DOHH2 (cell line): ENCODE data around the gene IGF2BP2.

Experiments used
- H3F3A ChIP-seq: fragments of 200-600 bp; sonication (generic), shearing (Covaris generic); 2 replicates; pipeline ENCODE4 v1.6.0; 2016; ENCODE audit warnings: antibody characterized with exemption, mild to moderate bottlenecking; ENCODE audit not compliant: control insufficient read depth, insufficient read depth
- H3K27ac ChIP-seq: fragments of 200-600 bp; sonication (generic); 2 replicates; pipeline ENCODE4 v1.5.1; 2014; ENCODE audit warnings: low read depth, mild to moderate bottlenecking, low read length, moderate library complexity
- H3K27me3 ChIP-seq: fragments of 200-600 bp; sonication (generic); 2 replicates; pipeline ENCODE4 v1.6.1; 2014; ENCODE audit warnings: mild to moderate bottlenecking, low read length, mixed read lengths; ENCODE audit not compliant: control insufficient read depth
- H3K36me3 ChIP-seq: fragments of 200-600 bp; sonication (generic); 2 replicates; pipeline ENCODE4 v1.6.1; 2014; ENCODE audit warnings: mild to moderate bottlenecking, low read length, moderate library complexity, mixed read lengths; ENCODE audit not compliant: control insufficient read depth
- H3K4me1 ChIP-seq: fragments of 200-600 bp; sonication (generic); 2 replicates; pipeline ENCODE4 v1.6.1; 2014; ENCODE audit warnings: mild to moderate bottlenecking, low read length, mixed read lengths; ENCODE audit not compliant: control insufficient read depth
- H3K4me2 ChIP-seq: fragments of 200-600 bp; sonication (generic); 2 replicates; pipeline ENCODE4 v1.6.0; 2014; ENCODE audit warnings: mild to moderate bottlenecking, low read length, moderate library complexity
- H3K4me3 ChIP-seq: fragments of 200-600 bp; sonication (generic); 2 replicates; pipeline ENCODE4 v1.5.1; 2014; ENCODE audit warnings: mild to moderate bottlenecking, low read length, mixed read lengths
- H3K79me2 ChIP-seq: fragments of 200-600 bp; sonication (generic); 2 replicates; pipeline ENCODE4 v1.6.1; 2014; ENCODE audit warnings: mild to moderate bottlenecking, low read length, mixed read lengths; ENCODE audit not compliant: control insufficient read depth
- H3K9me2 ChIP-seq: fragments of 200-600 bp; sonication (generic); replicated peaks from 2 replicates; pipeline ENCODE4 v1.6.1; 2014; ENCODE audit warnings: mild to moderate bottlenecking, low read length, mixed read lengths; ENCODE audit not compliant: control insufficient read depth
- H3K9me3 ChIP-seq: fragments of 200-600 bp; sonication (generic); 2 replicates; pipeline ENCODE4 v1.6.1; 2014; ENCODE audit warnings: antibody characterized with exemption, low read length, mixed read lengths; ENCODE audit not compliant: control insufficient read depth, insufficient read depth
- H4K20me1 ChIP-seq: fragments of 200-600 bp; sonication (generic); 2 replicates; pipeline ENCODE4 v1.6.0; 2014; ENCODE audit warnings: low read depth, mild to moderate bottlenecking, antibody characterized with exemption, low read length, moderate library complexity; ENCODE audit not compliant: control insufficient read depth, insufficient read depth
- CTCF ChIP-seq: fragments of 200-600 bp; sonication (generic); IDR thresholded peaks from one replicate; pipeline ENCODE4 v1.5.1; 2014; ENCODE audit warnings: antibody characterized with exemption, mild to moderate bottlenecking, low read depth, low read length; ENCODE audit not compliant: poor library complexity, severe bottlenecking
- EZH2phosphoT487 ChIP-seq: fragments of 200-600 bp; sonication (generic); IDR thresholded peaks from 2 replicates; pipeline ENCODE4 v1.6.1; 2017; ENCODE audit warnings: borderline replicate concordance, mild to moderate bottlenecking, antibody characterized with exemption, low read length, moderate library complexity, mixed read lengths

Gene IGF2BP2

DNA sequence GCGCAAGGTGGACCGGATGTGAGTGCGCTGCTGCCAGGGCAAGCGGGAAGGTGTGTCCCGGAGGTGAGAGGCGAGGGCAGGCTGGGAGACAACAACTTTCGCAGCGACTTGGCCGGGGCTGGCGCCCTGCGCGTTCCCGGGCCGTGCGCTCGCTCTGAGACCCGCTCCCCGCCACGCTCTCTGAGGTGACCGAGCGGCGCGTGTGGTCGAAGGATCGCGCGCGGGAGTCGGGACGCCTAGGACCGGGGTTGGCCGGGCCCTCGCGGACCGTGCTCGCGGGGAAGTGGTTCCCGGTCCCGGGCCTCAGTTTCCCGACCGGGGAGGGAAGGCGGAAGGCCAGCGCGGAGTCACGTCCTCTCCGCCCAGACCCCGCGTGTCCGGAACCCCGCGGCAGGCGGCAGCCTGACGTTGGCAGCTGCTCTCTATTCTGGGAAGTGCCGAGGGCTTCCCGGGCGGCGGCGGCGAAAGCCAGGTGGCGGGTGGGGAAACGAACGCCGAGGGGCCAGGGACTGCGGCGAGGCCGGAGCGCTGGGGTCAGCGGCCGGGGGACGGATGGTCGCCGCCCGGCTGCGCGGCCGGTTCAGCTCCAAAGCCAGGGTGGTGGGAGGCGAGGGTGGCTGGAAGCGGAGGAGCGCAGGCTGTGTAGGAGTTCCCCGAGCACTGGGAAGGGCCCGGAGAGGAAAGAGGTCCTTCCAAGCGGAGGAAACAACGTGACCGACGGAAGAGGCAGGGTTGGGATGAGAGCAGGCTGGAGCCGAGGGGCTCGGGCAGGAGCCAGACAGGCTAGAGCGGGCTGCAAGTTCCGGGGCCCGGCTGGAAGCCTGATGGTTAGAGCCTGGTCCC, 1.0 kb upstream of the IGF2BP2 start:
- Histone ChIP-seq H3F3A (no peaks in the 10 kb centered on the region), H4K20me1 (no peaks in the 10 kb centered on the region), H3K27ac (no peak overlapping the region), H3K4me3 (no peak overlapping the region; the same call in 1 of the 2 replicates), H3K27me3 (peaks cover 77% of the 10 kb centered on the region), H3K4me2 (peak overlapping the region; percentile 43; the same call in 1 of the 2 replicates), H3K9me3 (no peaks in the 10 kb centered on the region), H3K36me3 (no peaks in the 10 kb centered on the region), H3K4me1 (no peaks in the 10 kb centered on the region; the same call in 1 of the 2 replicates), H3K9me2 (no peaks in the 10 kb centered on the region), H3K79me2 (no peaks in the 10 kb centered on the region)
- TF ChIP-seq EZH2phosphoT487 (no peak), CTCF (no peak)

- Histone ChIP-seq H3F3A (no peaks in the 10 kb centered on the region), H3K36me3 (no peaks in the 10 kb centered on the region), H3K4me2 (peak overlapping the region; percentile 58), H4K20me1 (no peaks in the 10 kb centered on the region), H3K9me2 (no peaks in the 10 kb centered on the region), H3K27me3 (peaks cover 75% of the 10 kb centered on the region), H3K9me3 (no peaks in the 10 kb centered on the region), H3K4me3 (peak overlapping the region; percentile 41; the same call in 1 of the 2 replicates), H3K27ac (no peak overlapping the region), H3K4me1 (no peaks in the 10 kb centered on the region; the same call in 1 of the 2 replicates), H3K79me2 (no peaks in the 10 kb centered on the region)
- TF ChIP-seq CTCF = no peak
- TF ChIP-seq EZH2phosphoT487 = peak; percentile 68; the same call in 1 of the 2 replicates
Observed at GRCh38 chr3:185824051-185825005, 514 bp downstream of the IGF2BP2 start.

- Histone ChIP-seq H3F3A (no peaks in the 10 kb centered on the region), H3K4me1 (no peaks in the 10 kb centered on the region; the same call in 1 of the 2 replicates), H3K36me3 (no peaks in the 10 kb centered on the region), H3K4me3 (no peak overlapping the region), H3K27me3 (peaks cover 71% of the 10 kb centered on the region), H3K4me2 (no peak overlapping the region; the same call in 1 of the 2 replicates), H4K20me1 (no peaks in the 10 kb centered on the region), H3K9me3 (no peaks in the 10 kb centered on the region), H3K79me2 (no peaks in the 10 kb centered on the region), H3K27ac (no peak overlapping the region), H3K9me2 (no peaks in the 10 kb centered on the region)
- TF ChIP-seq EZH2phosphoT487 (peak; percentile 86), CTCF (no peak)
Observed at GRCh38 chr3:185823078-185824044, 1.5 kb downstream of the IGF2BP2 start.
